ENCODE measurements around the gene KCNIP3. TPM values are rescaled to one million over a fixed set of nuclear protein-coding genes. Genes with fewer than 3 reads are reported as not detected.

Gene KCNIP3
- total RNA-seq, 1 donor from 2014 or later: 0.64 TPM

GRCh38 chr2:95349568-95350322, 52.6 kb downstream of the KCNIP3 start:
- Mint-ChIP-seq H3K9me3 (no peaks in the 10 kb centered on the region), H3K4me3 (no peak overlapping the region), H3K36me3 (no peaks in the 10 kb centered on the region), H3K27me3 (ENCODE audit: insufficient read depth, low read depth) (peaks cover 20% of the 10 kb centered on the region), H3K27ac (no peak overlapping the region), H3K4me1 (no peaks in the 10 kb centered on the region)
- H3K9ac ChIP-seq: no peak overlapping the region
- no peak overlapping the region for H3K27ac ChIP-seq
- no peaks in the 10 kb centered on the region for H3K4me1 ChIP-seq
- H3K27me3 ChIP-seq: peaks cover 69% of the 10 kb centered on the region
- H4K20me1 ChIP-seq (ENCODE audit: low read depth): peaks cover 9% of the 10 kb centered on the region
- no peaks in the 10 kb centered on the region for H3K79me2 ChIP-seq (ENCODE audit: low read depth)
- H3F3A ChIP-seq (ENCODE audit: low read depth): no peaks in the 10 kb centered on the region
- H3K36me3 ChIP-seq: no peaks in the 10 kb centered on the region
- H2AFZ ChIP-seq (replicated peaks): no peak overlapping the region
- no peaks in the 10 kb centered on the region for H3K9me3 ChIP-seq (ENCODE audit: low read depth)
- DNase-seq (ENCODE audit: low spot score): no peak
- H3K4me3 ChIP-seq: no peak overlapping the region
- H3K4me2 ChIP-seq: no peak overlapping the region
- TF ChIP-seq EZH2phosphoT487 (IDR thresholded peaks at IDR 0.05) (no peak), EZH2 (IDR thresholded peaks at IDR 0.05) (no peak), CTCF (IDR thresholded peaks at IDR 0.05) (no peak)

DNA sequence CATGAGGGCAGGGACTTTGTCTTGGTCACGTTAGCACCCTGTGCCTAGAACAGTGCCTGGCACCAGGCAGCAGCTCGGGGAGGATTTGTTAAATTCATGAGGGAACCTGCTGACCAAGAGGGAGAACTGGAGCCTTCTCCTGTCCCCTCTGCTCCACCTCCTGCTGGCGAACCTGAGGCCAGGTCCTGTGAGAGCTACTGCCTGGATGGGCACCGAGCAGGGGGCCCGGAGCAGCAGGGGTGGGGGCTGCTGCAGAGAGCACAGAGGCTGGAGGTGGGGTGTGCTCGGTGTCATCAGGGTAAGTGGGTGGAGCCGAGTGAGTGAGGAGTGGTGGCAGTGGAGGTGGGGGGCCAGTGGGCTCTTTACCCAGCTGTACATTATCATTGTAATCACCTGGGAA, 53.2 kb downstream of the KCNIP3 start:
- Histone ChIP-seq H3K4me3 (no peak overlapping the region), H3K79me2 (ENCODE audit: low read depth) (no peaks in the 10 kb centered on the region), H4K20me1 (ENCODE audit: low read depth) (peaks cover 3% of the 10 kb centered on the region), H3K9me3 (ENCODE audit: low read depth) (no peaks in the 10 kb centered on the region), H2AFZ (replicated peaks) (no peak overlapping the region), H3K4me1 (no peaks in the 10 kb centered on the region), H3K27me3 (peaks cover 63% of the 10 kb centered on the region), H3K36me3 (no peaks in the 10 kb centered on the region), H3K4me2 (no peak overlapping the region), H3F3A (ENCODE audit: low read depth) (no peaks in the 10 kb centered on the region), H3K9ac (no peak overlapping the region), H3K27ac (no peak overlapping the region)
- Mint-ChIP-seq H3K36me3 (no peaks in the 10 kb centered on the region), H3K4me1 (no peaks in the 10 kb centered on the region), H3K27ac (no peak overlapping the region), H3K4me3 (no peak overlapping the region), H3K27me3 (ENCODE audit: insufficient read depth, low read depth) (peaks cover 16% of the 10 kb centered on the region), H3K9me3 (no peaks in the 10 kb centered on the region)
- TF ChIP-seq CTCF (IDR thresholded peaks at IDR 0.05) (no peak), EZH2 (IDR thresholded peaks at IDR 0.05) (no peak), EZH2phosphoT487 (IDR thresholded peaks at IDR 0.05) (no peak)
- no peak for DNase-seq (ENCODE audit: low spot score)

DNA sequence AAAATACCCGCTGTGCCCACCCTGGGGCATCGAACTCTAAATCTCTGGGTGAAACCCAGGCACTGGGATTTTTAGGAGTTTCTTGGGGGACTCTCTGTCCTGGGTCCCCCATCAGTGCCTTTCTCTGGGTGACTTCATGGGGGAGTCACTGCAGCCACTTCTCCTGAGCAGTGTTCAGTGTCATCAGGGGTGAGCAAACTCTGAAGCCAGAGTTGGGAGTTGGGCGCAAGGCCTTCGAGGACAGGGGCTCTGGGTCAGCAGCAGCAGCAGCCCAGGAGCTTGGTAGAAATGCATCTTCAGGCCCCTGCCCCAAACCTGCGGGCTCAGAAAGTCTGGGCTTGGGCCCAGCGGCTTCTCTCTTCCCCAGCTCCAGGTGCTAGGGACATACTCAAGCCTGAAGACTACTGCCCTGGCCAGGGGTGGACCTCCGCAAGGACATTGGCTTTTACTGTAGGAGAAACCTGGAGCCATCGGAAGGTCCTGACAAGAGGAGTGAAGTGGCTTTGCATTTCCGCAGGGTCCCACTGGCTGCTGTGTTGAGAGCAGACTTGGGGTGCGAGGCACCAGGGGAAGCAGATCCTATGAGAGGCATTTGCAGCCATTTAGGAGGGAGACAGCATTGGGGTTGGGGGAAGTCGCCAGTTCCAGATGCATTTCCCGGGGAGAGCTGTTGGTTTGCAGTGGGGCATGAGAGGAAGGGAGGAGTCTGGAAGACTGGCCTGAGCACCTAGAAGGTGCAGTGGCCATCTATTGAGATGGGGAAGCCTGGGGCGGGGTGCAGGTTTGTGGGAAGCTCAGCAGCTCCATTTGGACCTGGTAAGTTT, 53.8 kb downstream of the KCNIP3 start:
- no peak overlapping the region for H3K4me3 Mint-ChIP-seq

More for the DNA sequence above, 53.8 kb downstream of the KCNIP3 start:
- H3K27me3 Mint-ChIP-seq (ENCODE audit: insufficient read depth, low read depth): peaks cover 15% of the 10 kb centered on the region
- H3K27me3 ChIP-seq: peaks cover 57% of the 10 kb centered on the region
- H3K9me3 Mint-ChIP-seq: peaks cover 3% of the 10 kb centered on the region
- DNase-seq (ENCODE audit: low spot score): no peak
- H3K36me3 ChIP-seq: no peaks in the 10 kb centered on the region
- H3K79me2 ChIP-seq (ENCODE audit: low read depth): no peaks in the 10 kb centered on the region
- H4K20me1 ChIP-seq (ENCODE audit: low read depth): peaks cover 3% of the 10 kb centered on the region
- TF ChIP-seq CTCF (IDR thresholded peaks at IDR 0.05): no peak
- TF ChIP-seq EZH2phosphoT487 (IDR thresholded peaks at IDR 0.05): no peak
- no peak for TF ChIP-seq EZH2 (IDR thresholded peaks at IDR 0.05)
- no peak overlapping the region for H3K9ac ChIP-seq
- no peak overlapping the region for H3K27ac Mint-ChIP-seq
- H3K4me3 ChIP-seq: no peak overlapping the region
- H3K36me3 Mint-ChIP-seq: no peaks in the 10 kb centered on the region
- no peak overlapping the region for H2AFZ ChIP-seq (replicated peaks)
- H3K4me1 Mint-ChIP-seq: no peaks in the 10 kb centered on the region
- no peak overlapping the region for H3K4me2 ChIP-seq
- H3F3A ChIP-seq (ENCODE audit: low read depth): no peaks in the 10 kb centered on the region
- no peak overlapping the region for H3K27ac ChIP-seq
- no peaks in the 10 kb centered on the region for H3K9me3 ChIP-seq (ENCODE audit: low read depth)
- H3K4me1 ChIP-seq: no peaks in the 10 kb centered on the region

Measured in neural progenitor cell (in vitro differentiated cells).